SKM-1 (cell line): ENCODE data around the gene CDC42BPB.

Experiments
- DNase-seq: peaks from one replicate; lab custom pipeline; 2025; ENCODE audit not compliant: unreplicated experiment; lab: John Stamatoyannopoulos, UW

The CDC42BPB gene

DNA sequence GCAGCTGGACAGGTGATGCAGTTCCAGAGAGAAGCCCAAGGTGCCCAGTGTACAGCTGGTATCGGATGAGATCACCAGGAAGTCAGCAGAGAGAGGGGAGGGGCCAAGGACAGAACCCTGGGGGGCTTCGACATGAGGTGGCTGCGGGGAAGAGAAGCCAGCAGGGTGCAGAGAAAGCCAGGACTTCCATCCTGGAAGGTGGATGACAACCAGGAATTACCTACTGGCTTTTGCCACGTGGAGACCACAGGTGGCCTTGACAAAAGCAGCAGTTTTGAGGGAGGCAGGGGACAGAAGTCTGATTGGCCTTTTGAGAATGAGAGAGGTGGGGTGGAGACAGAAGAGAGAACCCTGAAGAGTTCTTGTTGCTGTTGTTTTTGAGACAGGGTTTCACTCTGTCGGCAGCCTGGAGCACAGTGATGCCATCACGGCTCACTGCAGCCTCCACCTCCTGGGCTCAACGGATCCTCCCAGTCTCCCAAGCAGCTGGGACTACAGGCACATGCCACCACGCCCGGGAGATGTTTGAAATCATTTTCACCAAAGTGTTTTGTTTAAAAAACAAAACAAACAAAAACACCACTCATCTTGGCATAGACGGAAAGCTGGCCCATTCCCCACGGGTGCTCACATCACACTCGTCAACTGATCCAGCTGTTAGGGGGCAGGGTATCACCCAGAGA lies 35.2 kb downstream of the CDC42BPB start:
- DNase-seq, result no peak

DNA sequence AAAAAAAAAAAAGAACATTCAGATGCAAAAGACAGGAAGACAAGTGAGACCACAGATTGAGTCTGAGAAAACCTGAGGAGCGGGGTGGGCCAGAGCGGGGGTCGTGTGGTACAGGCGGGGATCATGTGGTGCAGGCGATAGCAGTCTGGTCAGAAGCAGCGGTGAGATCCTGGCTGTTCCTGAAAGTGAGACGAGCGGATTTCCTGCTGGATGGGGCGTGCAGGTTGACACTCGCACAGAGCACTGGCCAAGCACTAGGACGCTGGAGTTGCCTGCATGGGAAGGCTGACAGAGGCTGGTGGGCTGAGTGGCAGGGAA lies 35.7 kb downstream of the CDC42BPB start:
- no peak for DNase-seq

DNA sequence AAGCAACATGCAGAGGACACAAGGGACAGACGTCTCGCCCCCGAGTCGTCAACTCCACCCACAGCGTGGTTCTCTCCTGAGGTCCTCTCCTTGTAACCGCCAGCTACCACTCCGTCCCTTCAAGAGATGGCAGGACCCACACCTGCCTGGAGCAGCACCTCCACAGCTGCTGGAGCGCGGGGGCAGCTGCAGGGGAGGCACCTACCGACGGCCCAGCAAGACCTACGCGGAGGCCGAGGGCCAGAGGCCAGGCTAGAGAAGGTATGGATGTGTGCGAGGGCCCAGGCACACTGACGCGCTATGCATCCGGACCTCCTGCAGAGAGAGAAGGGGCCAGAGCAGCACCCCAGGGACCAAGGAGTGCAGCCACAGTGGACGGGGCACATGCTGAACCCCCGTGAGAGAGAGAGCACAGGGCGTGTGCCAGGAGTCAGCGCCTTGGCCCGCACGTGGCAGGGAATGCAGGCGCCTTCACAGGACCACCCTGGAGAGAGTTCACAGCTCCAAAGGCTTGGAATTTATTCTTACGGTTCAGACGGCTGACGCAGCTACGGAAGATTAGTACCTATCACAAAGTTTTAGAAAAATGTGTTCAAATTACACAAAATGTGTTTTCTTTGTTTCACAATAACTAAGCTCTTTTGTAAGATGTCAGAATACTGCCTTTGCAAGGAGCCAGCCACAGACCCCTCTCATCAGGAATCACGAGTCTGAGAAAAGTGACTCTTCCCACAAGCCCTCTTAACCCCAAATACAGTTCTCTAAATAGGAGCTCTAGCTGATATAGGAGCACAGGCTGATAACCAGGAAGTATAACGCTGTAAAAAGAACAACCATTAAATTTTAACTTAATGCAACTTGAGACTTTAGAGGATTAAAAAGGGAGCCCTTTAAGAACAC lies 36.8 kb downstream of the CDC42BPB start:
- DNase-seq, result no peak

DNA sequence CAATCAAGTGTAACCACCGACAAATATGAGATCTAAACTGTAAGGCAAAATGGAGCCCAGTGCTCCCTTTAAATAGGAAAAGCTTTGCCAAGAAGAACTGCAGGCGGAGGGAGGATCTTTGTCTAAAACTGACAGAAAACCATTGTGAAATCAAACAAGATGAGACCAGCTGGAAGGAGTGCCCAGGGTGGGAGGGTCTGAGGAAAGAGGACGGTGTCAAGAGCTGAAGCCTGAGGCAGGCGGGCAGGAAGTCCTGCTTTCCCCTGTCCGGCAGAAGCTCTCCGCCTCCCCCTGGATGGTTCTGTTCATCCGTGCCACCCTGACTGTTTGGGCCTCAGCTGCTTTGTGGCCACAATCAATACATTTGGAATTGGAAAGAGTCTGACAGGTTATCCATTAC lies 37.5 kb downstream of the CDC42BPB start:
- no peak for DNase-seq

DNA sequence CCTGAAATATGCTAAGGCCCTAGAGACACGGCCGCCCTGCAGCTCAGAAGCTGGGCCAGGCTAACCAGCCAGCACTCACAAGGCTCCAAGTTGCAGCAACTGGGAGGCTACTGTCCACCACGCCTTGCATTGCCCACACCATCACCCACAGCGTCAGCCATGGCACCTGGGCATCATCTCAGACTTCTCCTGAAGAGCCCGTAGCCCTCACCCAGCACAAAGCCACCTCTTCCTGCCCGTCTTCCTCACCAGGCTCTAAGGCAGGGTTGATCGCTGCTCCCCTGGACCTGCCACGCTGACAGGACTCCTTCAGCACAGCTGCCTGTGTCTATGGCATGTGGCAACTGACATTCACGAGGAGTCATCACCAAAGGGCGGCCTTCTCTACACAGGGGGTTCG lies 38.1 kb downstream of the CDC42BPB start:
- no peak for DNase-seq

DNA sequence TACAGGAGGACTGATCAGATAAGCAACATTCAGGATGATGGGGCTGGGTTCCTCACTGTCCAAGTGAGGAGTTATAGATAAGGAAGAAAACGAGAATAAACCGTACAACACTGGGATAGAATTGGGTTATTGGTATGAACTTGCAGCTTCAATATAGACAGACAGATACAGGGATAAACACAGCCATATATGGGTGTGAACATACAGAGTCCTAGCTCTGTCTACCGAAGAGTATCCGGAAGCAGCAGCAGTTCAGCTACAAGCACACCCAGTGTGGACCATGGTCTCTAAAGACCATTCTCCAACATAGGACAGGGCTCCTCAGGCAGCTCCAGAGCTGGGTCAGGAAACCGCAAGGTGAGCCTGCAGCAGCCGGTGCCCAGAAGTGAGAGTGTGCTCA lies 40.8 kb downstream of the CDC42BPB start:
- no peak for DNase-seq

DNA sequence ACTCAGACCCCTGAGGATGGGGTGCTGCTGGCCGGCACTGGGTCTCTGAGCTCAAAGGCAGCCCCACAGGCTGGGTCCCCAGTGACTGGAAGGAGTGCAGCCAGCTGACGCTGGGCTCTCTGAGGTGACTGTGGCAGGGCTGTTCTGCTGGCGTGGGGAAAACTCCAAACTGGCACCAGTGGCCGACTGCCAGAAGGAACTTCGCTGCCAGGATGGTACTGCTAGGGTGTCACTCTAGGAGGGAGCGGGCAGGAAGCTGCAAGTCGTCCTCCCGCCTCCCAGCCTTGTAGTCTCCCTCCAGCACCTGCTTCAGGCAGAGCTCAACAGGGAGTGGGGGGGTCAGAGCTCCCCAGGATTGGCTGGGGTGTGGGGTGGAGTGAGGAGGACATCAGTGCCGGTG lies 41.3 kb downstream of the CDC42BPB start:
- DNase-seq, result no peak

DNA sequence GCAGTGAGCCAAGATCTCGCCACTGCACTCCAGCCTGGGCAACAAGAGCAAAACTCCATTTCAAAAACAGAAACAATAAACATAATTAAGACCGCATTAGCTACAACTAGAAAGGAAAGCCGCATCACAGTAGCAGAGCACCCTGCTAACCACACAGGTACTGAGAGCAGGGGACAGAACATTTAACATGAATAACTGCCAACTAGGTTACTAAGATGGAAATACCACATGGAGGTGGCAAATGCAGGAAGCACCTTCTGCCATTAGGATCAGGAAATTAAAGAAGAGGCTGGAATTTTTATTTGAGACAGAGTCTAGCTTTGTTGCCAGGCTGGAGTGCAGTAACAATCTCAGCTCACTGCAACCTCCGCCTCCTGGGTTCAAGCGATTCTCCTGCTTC lies 41.9 kb downstream of the CDC42BPB start:
- DNase-seq, result no peak

DNA sequence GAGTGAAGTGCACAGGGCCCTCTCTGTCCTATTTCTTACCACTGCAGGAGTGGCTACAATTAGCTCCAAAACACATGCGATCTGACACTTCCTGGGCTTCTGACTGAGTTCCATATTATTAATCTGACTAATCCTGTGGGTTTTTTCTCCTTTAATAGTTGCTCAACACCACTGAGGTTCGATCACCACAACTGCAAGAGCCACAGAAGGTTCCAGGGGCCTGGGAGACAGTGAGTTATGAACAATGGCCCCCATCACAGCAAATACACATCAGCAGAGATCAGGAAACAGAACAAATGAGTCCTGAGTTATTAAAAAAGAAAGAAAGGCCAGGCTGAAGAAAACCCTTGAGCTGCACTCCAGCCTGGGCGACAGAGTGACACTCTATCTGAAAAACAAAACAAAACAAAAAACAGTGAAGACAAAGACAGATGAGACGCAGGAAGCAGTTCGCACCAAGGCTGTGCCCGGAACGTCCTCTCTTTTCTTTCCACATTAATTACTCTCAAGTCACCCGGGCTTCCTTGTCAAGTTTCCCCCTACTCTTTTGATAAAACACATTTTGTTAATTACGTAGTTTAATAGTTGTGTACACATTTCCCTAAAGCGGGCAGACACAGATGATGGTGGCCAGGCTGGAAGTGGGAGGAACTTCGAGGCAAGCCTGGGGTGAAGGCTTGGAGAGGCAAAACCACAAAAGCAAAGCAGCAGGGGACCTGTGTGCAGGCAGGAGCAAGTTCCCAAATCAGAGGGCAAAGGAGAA lies 42.7 kb downstream of the CDC42BPB start:
- no peak for DNase-seq

DNA sequence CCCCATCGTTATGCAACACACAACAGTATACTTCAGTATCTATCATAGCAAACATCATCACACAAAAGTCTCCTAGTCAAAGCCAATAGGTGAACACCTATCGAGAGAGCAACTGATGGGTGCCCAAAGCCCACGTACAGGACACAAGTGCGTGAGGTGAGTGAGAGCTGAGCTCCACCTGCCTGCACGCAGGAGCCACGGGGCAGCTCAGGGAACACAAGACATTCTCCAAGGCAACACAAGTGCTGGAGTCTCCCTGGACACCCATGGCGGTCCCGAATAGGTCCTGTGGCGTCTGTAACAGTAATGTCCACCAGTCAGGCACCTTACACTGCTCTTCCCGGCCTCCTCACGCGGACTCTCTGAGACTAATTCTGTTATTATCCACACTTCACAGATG lies 44.3 kb downstream of the CDC42BPB start:
- no peak for DNase-seq

DNA sequence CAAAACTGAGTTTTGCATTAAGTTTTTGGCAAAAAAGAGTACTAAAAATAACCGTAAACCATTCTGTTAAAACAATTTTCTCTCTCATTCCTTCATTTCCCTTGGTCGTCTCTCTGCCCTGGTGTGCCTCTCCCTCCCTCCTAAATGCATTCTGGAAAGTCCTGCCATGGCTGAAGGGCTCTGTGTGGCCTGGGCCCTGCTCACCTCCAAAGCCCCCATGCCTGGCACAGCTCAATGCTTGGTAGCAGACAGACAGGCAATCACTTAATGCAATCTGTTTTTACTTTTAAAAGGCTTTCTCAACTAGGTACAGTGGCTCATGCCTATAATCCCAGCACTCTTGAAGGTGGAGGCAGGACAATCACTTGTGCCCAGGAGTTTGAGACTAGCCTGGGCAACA lies 47.8 kb downstream of the CDC42BPB start:
- DNase-seq, result no peak

DNA sequence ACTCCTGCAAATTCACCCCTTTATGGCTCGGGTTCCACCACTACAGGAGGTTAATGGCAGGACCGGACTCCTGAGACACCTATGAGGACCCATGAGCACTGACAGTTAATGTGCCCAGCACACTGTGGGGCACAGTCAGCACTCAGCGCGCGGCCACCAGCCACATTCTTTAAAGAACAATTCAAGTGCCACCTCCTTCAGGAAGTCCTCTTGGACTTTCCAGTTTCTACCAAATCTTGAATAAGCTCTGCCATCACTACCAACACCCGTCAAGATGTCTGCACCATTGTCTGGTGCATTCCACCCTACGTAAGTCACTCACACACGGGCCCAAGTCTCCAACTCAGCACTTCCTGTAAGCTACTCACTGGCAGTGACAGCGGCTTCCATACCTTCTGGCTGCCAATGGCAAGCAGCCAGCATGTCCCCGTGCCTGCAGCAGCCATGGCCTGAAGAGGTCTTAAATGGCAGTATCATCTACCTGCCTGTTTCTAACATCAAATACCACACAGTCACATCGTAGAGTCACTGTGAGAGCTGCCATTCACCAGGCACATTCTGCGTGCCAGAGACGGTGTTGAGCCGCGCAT lies 48.5 kb downstream of the CDC42BPB start:
- DNase-seq, result no peak

DNA sequence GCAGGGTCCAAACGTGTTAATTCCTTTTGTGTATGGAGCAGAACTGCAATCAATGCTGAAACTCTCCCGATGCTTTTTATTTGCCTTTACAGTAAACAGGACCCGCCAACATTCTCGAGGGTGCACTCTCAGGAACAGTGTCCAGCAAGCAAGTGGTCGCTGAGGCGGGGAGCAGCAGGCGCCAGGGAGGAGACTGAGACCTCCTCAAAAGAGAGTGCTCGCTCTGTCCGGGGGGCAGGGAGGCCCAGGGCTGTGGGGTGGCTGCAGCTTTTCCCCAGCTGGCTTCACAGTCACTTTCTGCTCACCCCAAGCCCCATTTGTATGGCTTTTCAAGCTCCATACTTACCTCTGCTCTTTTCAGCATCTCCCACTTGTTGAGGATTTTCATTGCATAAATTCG lies 49.2 kb downstream of the CDC42BPB start:
- DNase-seq, result no peak

DNA sequence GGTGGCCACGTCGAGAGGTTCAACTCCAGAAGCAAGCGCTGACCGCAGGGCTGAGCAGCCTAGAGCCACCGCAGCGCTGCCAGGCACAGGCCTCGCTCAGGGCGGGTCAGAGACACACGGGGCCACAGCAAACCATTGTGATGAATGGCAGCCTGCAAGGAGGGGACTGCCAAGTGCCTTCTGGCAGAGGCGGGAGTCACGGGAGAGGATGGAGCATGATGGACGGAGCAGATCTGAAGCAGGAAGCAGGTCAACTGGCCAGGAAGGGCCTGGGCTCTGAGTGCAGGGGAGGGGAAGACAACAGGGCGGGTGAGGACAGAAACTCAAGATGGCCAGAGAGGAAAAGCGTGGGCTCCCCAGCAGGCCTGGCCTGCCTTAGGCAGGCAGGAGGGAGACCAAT lies 49.8 kb downstream of the CDC42BPB start:
- DNase-seq, result no peak

DNA sequence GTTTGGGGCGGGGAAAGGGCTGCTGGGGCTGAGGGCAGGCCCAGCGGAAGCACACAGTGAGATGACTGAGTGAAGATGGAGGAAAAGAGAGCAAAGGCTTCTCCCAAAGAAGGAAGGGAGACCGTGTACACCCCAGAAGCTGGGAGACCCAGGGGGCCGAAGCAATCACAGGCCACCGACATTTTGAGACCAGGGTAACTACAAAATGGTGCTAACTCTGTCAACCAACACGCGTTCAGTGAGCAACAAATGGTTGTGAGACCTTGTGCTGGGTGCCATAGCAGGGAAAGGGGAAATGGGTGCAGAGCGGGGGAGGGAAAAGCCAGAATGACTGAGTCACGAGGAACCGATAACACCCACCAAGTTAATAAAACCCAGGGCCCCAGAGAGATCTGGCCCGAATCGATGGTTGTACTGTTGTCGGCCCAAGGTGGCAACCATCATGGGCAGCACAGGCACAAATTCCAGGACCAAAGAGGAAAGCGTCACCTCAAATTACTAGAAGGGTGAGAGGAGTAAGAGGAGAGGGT lies 50.3 kb downstream of the CDC42BPB start:
- no peak for DNase-seq

DNA sequence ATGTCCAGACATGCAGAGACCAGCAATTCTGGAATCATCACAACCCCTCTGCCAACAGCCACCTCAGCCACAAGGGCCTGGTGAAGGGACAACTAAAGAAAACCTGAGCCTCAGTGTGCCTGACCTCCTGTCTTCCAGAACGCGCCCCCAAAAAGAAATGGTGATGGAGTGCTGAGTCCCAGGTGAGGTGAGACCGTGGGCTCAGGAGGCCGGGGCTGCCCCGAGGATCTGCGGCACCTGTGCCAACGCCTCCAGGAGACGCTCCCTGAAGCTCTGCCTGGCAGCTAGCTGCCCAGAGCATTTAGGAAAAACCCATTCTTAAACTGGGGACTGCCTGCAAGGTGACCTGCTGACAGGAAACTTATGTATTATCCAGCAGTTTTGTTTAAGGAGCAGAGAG lies 51.2 kb downstream of the CDC42BPB start:
- DNase-seq, result no peak

DNA sequence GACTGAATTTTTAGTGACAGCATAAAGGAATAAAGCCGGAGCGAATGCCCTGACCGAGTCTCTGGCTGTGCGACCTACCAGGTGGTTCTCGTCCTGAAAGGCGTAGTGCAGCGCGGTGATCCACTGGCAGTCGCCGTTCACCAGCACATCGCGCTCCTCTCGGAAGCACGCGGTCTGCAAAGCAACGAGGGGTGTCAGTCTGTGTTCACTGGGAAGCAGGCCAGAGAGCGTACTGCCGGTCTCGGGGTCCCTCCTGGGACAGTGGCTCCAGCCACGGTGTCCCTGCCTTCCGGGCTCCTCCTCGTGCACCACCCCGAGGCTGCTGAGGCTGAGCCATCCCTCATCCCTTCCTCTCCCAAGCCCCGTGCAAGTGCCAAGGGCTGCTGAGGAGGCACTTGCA lies 53.5 kb downstream of the CDC42BPB start:
- DNase-seq, result no peak

DNA sequence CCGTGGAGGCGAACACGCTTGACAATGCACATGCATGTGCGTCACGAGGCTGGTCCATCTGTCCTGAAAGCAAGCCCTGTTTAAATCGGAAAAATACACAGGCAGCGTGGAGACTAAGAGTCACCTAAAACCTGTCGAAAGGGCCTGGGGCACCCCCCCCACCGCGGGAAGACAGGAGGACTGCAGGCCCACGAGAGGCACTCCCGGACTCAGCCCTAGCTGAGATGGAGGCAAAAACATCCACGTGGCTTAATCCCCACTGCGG lies 54.1 kb downstream of the CDC42BPB start:
- DNase-seq, result no peak

DNA sequence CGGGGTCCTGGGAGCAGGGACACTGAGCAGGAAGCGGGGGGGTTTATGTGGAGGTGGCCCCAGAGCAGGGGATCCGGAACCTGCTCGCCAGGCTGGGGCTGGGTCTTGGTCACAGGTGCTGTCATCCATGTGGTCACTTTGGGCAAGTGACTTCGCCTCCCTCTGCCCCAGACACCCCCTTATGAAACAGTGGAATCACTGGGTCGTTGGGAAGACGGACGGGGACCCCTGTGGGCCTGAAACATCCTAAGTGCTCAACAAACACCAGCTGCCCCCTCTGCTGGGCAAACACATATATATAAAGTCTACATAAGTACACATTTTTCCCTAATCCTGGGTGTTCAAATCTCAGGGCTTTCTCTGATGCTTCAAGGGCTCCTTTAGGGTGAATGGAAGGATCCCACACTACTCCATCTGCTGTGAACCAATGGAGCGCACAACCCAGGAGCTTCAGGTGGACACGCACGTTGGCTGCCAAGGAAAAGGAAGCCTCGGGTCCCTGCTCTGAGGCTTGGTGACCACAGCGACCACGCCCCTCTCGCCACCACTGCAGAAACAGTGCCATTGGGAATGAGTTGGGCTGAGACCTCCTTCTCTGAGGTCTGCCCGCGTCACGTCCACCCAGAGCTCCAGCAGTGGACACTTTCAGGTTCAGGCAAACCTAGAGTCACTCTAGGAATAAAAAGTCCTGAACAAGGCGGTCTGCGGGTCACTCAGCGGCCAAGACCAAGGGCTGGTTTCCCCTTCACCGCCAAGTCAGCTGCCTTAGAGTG lies 54.6 kb downstream of the CDC42BPB start:
- no peak for DNase-seq

DNA sequence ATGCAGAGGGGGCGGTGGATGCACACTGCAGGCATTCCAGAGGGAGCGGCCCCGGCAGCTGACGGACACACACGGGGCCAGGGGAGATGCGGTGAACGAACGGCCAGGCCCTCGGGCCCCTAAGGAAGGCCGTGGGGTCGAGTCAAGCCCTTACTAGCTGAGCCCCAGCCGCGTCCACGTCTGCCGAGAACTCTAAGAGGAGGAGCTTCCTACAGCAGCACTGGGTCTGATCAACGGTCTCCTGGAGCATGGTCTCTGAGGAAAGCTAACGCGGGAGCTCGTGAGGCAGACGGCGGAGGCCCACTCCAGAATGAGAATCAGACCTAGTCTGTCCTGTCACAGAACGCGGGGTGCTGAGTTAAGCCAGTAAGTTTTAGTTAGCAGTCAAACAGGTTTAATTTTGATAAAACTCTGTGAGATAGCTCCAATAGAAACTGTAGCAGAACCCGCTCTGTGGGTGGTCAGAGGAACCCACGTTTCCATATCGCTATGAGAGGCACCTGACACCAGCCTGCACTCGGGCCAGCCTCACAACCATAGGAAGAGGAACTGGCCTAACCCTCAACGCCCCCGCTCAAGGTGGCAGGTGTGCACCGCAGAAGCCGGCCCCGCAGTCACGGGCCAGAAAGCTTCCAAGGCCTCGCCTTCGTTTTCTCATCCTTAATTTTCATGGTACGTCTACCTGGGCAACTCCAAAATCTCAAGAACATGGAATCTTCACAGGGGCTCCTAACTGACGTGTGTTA lies 55.5 kb downstream of the CDC42BPB start:
- DNase-seq, result no peak
